SKM-1 treated with dmso at 0.1 percent for 144 hours (cell line): ENCODE measurements around the gene TSHZ3.

ENCODE experiments used
- DNase-seq: peaks from one replicate; lab custom pipeline; 2025; ENCODE audit not compliant: unreplicated experiment; lab: John Stamatoyannopoulos, UW

The TSHZ3 gene

DNA sequence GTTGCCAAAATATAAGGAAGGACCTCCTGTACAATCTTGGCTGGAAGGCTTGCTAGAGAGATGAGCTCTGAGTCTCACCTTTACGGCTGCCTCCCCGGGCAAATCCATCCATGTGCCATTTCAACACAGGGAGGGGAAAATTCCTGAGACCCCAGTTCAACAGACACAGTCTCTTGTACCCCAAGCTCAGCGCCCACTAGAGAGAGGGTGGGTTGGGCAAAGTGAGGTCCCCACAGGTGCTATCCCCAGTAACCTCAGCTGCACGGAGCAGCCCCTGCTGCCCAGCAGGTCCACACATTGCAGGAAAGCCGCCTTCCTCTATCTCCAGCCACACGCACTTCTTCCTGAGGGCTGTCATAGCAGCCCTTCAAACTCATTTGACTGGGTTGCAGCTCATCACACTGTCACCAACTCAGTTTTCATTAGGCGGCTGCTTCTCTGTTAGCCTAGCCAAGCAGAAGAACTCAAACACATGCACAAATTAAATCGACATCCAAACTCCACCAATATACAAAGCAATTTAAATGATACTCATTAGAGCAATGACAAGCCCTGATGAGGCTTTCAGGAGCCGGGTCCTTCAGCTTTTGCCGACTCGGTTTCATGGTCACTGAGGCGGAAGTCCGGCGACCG is 80.4 kb downstream of the TSHZ3 start:
- DNase-seq: no peak

DNA sequence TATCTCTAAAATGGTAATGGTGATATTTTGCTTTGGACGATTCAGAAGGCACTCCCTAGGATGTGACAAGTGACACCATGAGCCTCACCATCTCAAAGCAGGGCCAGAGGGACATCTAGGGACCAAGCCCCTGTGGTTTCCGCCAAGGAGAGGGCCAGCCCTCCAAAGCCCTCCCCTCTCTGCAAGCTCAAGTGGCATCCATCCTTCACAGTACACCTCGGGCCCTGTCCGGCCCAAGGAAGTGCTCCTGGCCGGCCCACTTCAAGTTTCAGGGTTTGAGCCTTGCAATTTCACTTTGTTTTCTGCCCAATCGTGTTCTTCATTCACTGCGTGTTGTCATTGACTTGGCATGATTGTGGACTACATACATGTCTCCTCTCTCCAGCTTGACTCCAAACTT is 82.5 kb downstream of the TSHZ3 start:
- no peak for DNase-seq

DNA sequence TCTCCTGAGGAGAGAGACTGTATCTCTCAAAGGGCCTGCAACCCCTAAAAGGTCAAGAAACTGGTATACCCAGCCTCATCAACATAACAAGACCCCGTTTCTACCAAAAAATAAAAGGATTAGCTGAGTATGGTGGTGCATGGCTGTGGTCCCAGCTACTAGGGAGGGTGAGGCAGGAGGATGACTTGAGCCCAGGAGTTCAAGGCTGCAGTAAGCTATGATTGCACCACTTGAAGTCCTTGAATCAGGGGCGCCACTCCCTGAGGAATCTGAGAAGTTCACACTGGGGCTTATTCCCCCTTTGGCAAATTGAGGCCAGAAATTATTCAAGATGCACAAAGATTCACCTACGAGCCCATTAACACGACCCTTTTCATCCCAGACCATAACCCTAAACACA is 83.0 kb downstream of the TSHZ3 start:
- no peak for DNase-seq

DNA sequence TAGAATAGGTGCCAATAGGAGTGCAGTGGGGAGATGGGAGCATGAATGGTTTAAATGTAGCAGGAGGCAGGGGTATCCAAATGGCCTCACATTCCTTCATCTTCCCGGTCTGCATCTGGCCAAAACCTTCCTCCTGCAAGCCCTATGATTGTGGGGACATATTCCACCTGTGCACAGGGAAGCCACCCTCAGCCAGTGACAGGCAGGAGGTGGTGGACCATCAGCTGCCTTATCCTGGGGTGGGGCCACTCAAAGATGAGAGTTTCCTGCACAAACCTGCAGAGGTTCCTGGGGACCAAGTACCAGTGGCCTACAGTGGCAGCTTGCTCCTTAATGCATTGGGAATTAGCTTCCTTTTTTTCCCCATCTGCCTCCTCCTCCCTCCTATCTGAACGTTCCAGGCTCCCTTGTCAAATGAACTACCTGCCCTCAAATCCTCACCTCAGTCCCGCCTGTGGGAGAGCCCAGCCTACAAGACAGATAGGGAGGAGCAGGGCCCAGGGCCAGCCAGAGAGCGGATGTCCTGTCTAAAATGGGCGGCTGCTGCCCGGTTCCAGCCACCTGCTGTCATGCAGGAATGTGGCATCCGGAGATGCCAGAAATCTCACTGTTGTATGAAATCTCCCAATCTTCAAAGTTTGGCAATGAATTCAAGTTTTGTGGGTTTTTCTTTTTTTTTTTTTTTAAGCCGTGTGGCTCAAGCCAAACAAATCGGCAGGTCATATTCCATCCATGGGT is 85.0 kb downstream of the TSHZ3 start:
- no peak for DNase-seq

DNA sequence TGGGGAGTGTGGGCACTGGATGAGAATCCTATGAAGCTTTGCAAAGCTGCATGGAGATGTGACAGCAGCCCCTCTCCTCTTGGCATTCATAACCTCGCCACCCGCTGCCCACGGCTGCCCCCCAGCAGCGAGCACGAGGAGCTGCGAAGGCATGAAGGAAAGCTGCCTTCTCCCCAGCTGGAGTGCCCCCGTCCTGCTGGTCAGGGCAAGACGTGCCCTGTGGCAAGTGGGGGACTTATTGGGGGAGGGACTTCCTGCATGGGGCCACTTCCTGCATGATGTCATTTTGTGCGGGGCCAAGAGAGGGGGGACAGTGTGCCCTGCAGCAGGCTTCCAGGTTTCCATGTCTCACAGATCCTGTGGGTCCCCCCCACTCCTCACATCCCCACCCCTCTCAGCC is 85.9 kb downstream of the TSHZ3 start:
- no peak for DNase-seq

DNA sequence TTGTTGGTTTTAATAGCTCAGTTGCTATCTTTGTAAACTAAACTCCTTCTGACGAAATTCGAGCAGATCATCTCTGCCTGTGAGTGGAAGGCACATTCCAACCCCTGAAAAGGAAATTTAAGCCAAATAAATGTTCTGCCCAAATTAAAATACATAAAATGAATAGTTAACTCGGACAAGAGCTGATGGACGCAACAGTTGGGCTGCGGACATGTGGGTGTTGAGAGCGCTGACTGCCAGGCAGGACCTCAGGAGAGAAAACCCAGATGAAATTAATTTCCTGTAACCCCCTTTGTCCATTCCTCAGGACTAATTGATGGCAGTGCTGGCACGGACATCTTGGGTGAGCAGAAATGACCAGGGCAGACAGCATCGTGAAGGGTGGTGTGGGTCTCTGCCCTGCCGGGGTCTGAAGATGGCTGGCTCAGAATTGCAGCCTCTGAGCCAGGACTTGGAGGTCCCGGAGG is 86.5 kb downstream of the TSHZ3 start:
- DNase-seq: no peak

DNA sequence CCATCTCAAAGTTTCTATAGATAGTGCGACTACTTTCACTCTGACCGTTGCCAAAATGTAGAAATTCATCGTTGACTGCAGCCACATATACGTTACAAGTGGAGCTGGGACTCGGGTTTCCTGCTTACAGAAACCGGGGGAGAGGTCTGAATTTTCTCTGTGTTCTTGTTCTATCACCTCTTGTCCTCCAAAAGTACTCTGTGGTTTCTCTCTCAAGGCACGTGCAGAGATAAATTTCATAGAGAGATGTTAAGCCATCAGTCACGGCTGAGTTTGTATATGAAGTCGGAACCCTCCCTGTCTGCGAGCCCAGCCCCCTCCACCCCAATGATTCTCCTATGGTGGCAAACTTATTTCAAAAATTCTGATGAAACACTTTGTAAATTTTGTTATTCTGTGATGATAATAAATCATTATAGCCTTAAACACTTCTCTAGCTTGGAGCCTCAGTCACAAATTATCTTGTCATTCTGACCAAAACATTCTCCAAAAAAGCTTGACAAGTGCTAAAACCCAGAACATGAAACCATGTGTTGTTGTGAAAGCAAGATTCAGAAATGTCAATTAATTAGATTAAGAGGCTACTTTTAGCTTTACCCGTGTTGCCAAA is 87.5 kb downstream of the TSHZ3 start:
- DNase-seq: no peak

DNA sequence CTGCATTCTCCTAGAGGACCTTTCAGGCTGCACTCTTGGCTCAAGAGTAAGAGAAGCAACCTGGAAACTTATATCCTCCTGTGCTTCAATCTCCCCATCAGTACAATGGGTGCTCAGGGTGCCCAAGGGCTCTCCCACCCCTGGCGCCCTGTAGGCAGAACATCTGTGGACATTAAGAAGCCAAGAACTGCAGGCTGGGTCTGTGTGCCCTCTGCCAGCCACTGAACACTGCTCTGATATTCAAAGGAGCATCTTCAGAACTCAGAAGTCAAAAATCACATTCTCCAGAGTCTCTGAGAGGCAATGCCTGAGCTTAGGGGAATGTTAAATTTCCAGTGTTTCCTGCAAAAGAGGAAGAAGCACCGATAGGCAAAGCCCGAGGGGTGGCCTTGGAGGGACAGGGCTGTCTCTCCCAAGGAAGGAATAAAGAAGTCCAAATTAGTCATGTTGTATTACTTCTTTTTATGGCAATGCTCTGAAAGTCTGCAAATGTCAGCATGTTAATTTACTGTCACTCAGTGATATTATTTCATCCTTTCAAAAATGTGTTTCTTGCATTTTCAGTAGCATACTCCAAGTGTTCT is 88.1 kb downstream of the TSHZ3 start:
- DNase-seq: no peak

DNA sequence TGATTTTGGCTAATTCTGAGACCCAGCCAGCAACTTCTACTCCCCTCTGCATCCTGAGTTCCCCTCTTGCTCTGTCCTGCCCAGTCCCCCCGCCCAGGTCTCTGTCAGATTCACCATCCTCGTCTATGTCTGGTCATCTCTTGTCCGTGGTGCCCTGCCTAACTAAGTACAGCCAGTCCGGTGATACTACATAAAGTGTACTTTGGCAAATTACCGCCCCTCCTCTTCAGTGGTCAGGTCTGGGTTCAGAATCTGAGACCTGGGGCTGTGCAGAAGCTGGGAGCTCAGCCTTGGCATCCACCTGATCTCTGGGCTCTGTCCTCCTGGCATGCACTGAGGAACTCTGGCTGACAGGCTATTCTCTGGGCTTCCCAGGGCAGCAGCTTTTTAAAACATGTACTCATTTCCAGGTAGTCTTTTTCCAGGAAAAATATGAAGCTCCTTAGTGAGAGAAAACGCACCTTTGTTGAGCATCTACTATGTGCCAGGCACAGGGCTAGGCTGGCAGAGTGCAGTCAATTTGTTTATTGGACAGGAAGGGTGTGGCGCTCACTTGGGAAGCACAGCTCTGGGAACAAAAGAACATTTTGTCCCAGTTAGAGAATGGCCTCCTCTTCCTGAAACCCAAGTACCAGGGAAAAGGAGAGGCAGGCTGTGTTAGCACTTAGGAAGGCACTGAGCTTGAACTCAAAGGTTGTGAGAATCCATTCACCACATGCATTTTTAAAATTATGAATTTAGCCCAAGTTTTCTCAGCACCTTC is 88.9 kb downstream of the TSHZ3 start:
- DNase-seq: no peak

GRCh38 chr19:31258211-31259052 is 90.8 kb downstream of the TSHZ3 start:
- DNase-seq: no peak

DNA sequence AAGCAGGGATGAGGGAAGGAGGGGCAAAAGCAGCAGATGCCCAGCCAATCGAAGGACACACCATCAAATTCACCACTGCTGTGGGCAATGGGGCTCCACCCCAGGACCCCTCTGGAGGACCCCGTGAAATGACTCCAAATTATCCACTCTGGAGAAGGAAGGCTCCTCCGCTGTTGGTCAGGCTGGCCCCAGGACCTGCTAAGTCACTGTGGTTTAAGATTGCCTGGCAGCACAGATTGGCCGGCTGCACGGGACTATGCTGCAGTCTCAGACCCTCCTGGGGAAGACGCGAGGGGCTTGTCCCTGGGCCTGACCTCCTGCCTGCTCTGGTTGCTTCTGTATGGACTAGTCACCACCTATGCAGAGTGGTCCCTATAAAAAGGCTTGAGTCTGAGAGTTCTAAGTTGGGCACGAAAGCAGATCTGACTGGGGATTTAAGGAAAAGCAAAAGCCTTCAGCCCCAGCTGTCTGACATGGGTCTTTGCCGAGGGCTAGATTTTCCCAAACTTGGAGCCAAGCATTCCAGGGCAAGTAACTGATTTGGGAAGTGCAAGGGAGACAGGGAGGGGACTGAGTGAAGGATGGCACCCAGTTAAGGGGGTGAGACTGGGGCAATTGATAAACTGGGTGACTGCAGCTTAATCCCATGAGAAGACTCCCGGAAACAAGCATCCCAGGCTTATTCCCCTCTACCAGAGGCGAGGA is 91.7 kb downstream of the TSHZ3 start:
- no peak for DNase-seq

GRCh38 chr19:31257025-31257424 is 92.2 kb downstream of the TSHZ3 start:
- no peak for DNase-seq

DNA sequence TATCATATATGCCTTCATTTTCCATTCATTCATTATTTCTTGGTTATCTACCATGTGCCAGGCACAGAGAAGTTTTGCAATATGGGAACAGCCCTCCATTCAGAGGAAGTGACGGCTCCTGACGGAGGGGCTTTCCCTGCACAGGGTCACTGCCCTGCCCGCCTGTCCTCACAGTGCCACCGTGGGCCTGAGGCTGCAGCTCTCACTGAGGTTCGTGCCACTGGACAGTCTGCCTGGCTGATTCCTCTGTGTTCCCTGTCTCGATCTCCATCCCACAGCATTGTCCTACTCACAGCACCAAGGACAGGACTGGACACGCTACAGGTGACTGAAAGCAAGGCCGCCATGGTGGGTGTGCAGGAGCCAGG is 92.7 kb downstream of the TSHZ3 start:
- no peak for DNase-seq

DNA sequence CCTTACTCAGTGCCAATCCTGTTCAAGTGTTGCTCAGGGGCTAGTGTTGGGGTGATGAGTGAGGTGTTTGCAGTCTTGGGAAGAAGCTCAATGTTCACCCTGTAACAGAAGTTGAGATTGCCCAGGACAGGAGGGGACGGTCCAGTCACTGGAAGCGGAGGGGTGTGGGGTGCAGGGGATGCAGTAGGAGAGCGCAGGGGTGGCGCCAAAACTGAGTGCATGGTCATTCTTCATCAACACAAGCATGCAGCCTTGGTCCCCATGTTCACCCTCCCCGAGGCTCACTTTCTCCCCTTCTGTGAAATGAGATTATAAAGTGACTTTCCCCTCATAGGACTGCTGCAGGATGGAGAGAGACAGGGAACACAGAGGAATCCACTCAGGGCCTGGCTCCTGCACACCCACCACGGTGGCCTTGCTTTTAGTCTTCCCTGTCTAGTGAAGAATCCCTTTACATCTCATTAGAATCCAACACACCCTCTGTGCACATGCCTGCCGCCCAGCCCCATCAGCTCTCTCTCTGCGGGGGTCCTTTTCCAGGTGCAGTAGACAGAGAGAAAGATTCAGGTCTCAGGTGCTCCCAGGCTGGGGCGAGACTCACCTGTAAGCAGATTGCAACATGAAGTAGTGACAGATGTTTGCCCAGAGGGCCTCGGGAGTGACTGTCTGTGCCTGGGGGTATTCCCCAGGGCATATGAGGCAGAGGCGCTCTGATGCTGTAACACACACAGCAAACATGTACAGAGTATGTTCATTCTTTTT is 93.2 kb downstream of the TSHZ3 start:
- no peak for DNase-seq

- no peak for DNase-seq
Observed at GRCh38 chr19:31255174-31255799, 93.9 kb downstream of the TSHZ3 start.

DNA sequence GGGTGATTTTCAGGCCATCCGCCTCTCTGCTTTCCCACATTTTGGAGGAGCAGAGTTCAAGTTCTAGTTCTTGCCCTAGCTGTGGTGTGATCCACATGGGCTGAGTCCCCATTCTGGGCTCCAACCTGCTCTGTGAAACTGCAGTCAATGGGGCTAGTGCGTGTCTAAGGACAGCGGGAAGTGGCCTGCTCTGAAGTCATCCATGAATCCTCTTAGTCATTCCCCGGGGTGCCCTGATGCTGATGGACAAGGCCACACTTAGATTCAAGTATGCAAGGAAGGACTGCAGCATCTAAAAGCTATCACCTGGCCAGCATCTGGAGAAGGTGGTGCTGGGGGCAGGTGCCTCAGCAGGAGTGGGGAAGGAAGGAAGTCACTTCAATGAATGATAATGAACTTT is 94.6 kb downstream of the TSHZ3 start:
- no peak for DNase-seq

DNA sequence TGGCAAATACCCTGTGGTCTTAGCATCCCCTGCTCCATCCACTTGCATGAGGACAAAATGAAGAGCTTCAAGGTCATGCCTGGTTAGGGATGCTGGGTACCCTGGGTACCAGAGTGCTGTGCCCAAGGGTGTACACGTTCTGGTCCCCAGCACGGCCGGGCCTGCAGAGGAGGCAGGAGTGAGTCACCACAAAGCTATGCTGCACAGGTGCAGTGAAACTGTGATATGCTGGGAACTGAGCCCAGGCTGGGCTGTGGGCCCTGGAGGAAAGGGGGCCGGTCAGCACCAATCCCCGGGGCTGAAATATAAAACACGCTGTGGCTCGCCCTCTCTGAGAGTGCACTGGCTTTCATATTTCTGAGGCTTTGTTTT is 95.1 kb downstream of the TSHZ3 start:
- DNase-seq: no peak

- no peak for DNase-seq
Observed at GRCh38 chr19:31253526-31254179, 95.6 kb downstream of the TSHZ3 start.
